Measurements from ENCODE around the gene TMEM178B.

DNA sequence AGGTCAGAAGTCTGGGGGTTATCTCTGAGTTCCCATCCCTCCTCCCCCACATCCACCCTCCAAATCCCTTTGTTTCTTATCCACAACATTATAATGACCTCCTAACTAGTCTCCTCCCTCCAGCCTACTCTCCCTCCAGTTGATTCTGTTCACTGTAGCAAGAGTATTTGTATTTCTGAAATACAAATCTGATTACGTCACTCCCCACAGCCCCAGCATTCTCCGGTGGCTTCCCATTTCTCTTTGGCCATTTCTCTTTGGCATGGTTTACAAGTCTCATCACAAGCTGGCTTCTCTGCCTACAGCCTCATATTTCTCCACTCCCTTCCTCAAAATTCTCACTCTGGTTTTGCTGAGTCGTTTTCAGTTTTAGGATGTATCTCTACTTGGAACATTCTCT, 34.5 kb upstream of the TMEM178B start:
- TF ChIP-seq, protein P1, sequence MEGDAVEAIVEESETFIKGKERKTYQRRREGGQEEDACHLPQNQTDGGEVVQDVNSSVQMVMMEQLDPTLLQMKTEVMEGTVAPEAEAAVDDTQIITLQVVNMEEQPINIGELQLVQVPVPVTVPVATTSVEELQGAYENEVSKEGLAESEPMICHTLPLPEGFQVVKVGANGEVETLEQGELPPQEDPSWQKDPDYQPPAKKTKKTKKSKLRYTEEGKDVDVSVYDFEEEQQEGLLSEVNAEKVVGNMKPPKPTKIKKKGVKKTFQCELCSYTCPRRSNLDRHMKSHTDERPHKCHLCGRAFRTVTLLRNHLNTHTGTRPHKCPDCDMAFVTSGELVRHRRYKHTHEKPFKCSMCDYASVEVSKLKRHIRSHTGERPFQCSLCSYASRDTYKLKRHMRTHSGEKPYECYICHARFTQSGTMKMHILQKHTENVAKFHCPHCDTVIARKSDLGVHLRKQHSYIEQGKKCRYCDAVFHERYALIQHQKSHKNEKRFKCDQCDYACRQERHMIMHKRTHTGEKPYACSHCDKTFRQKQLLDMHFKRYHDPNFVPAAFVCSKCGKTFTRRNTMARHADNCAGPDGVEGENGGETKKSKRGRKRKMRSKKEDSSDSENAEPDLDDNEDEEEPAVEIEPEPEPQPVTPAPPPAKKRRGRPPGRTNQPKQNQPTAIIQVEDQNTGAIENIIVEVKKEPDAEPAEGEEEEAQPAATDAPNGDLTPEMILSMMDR (IDR thresholded peaks at IDR 0.05) = no peak
- no peak for TF ChIP-seq TCF7L2 (IDR thresholded peaks at IDR 0.05; ENCODE audit: low read depth, low read length)
- TF ChIP-seq POLR2AphosphoS5 (IDR thresholded peaks at IDR 0.05; ENCODE audit: low read depth, low read length) = no peak

All from Panc1 (cell line).